HCEC 1CT (cell line): Measurements from ENCODE around the gene NPY4R.
"Not testable (repeated sequence)": the region's sequence is repeated elsewhere in the genome, so short reads cannot be mapped to it uniquely, and the experiment has no call there.

Experiments
- DNase-seq: peaks from one replicate; pipeline ENCODE4 v3.0.0-alpha.2; 2017

Gene NPY4R

GRCh38 chr10:46465765-46466164 is at the start of gene NPY4R:
Gene NPY4R, minus strand, starts transcription at chr10:46465958. Its CDS starts 3,323 bp downstream, at chr10:46462635.
- not testable (repeated sequence) for DNase-seq

GRCh38 chr10:46515366-46515765 is 49.6 kb upstream of the NPY4R start:
- DNase-seq = no peak

GRCh38 chr10:46514899-46515298 is 49.1 kb upstream of the NPY4R start:
- no peak for DNase-seq

GRCh38 chr10:46514431-46514861 is 48.7 kb upstream of the NPY4R start:
- no peak for DNase-seq

- DNase-seq = not testable (repeated sequence)
Measured at GRCh38 chr10:46513333-46513732, 47.6 kb upstream of the NPY4R start.

- DNase-seq = not testable (repeated sequence)
Measured at GRCh38 chr10:46512725-46513124, 47.0 kb upstream of the NPY4R start.

- DNase-seq = not testable (repeated sequence)
Measured at GRCh38 chr10:46512002-46512401, 46.2 kb upstream of the NPY4R start.

- DNase-seq = not testable (repeated sequence)
Measured at GRCh38 chr10:46499990-46500389, 34.2 kb upstream of the NPY4R start.

- not testable (repeated sequence) for DNase-seq
Measured at GRCh38 chr10:46498985-46499703, 33.4 kb upstream of the NPY4R start.

- not testable (repeated sequence) for DNase-seq
Measured at GRCh38 chr10:46497878-46498277, 32.1 kb upstream of the NPY4R start.

- DNase-seq = not testable (repeated sequence)
Measured at GRCh38 chr10:46497401-46497800, 31.6 kb upstream of the NPY4R start.

- DNase-seq = not testable (repeated sequence)
Measured at GRCh38 chr10:46491364-46492114, 25.8 kb upstream of the NPY4R start.

GRCh38 chr10:46490285-46490684 is 24.5 kb upstream of the NPY4R start:
- not testable (repeated sequence) for DNase-seq

GRCh38 chr10:46486459-46486858 is 20.7 kb upstream of the NPY4R start:
- not testable (repeated sequence) for DNase-seq

GRCh38 chr10:46474746-46475320 is 9.1 kb upstream of the NPY4R start:
- not testable (repeated sequence) for DNase-seq

- not testable (repeated sequence) for DNase-seq
Measured at GRCh38 chr10:46473758-46474157, 8.0 kb upstream of the NPY4R start.

GRCh38 chr10:46470134-46470533 is 4.4 kb upstream of the NPY4R start:
- DNase-seq = not testable (repeated sequence)

GRCh38 chr10:46468119-46468809 is 2.5 kb upstream of the NPY4R start:
- DNase-seq = not testable (repeated sequence)

- DNase-seq = peak; percentile 16
Measured at GRCh38 chr10:46463608-46464007, 2.1 kb downstream of the NPY4R start.

- not testable (repeated sequence) for DNase-seq
Measured at GRCh38 chr10:46462276-46462675, 3.5 kb downstream of the NPY4R start.

GRCh38 chr10:46459579-46459978 is 6.2 kb downstream of the NPY4R start:
- DNase-seq = not testable (repeated sequence)

- DNase-seq = not testable (repeated sequence)
Measured at GRCh38 chr10:46457071-46457470, 8.7 kb downstream of the NPY4R start.

GRCh38 chr10:46455992-46456391 is 9.8 kb downstream of the NPY4R start:
- not testable (repeated sequence) for DNase-seq
